Measurements from ENCODE around the gene KSR1. TPM values are rescaled to one million over a fixed set of nuclear protein-coding genes. Genes with fewer than 3 reads are reported as not detected.

The KSR1 gene
- total RNA-seq, 4 donors from 2014 or later, result 17.7 to 77.0 (median 34.6) TPM

DNA sequence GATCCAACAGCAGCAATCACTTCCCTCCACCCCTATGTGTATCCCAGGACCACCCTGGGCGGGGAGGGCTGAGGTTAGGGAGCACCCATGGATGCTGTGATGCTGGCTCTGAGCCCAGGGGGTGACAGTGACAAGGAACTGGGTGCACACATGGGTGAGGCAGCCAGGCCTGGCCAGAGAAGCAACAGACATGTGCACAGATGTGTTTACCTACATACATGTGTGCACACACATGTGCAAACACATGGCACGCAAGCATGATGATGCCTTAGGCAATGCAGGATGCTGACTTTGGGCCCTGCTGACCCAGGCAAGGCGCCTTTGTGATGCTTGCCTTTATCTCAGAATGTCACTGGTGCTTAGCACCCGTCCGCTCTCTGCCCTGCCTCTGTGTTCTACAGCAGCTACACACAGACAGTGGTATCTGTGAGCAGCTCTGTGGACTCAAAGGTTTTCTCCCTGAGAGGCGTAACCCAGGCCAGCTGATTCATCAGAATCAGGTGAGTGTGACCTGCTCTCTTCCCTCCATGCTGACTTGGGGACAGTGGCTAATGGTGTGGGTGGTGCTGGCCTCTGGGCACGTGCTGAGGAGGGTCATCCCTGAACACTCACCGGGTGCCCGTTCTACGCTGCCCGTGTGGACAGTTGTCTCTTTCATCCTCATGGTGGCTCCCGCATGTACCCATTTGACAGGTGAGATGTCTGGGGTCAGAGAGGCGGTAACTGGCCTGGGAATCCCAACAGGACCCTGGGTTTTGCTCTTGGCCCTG lies 38.5 kb upstream of the KSR1 start:
- Histone ChIP-seq H3K27me3 (no peaks in the 10 kb centered on the region), H3K36me3 (no peaks in the 10 kb centered on the region), H3K9me3 (no peaks in the 10 kb centered on the region), H3K4me1 (no peaks in the 10 kb centered on the region), H3K27ac (no peak overlapping the region), H3K4me3 (no peak overlapping the region)
- no peak for TF ChIP-seq POLR2A (IDR thresholded peaks at IDR 0.05)
- no peak for TF ChIP-seq CTCF (IDR thresholded peaks at IDR 0.05)
- DNase-seq, result no peak
- intact Hi-C loops (cut with DNase I; ENCODE audit: low total_unique reads), result no loop called here

DNA sequence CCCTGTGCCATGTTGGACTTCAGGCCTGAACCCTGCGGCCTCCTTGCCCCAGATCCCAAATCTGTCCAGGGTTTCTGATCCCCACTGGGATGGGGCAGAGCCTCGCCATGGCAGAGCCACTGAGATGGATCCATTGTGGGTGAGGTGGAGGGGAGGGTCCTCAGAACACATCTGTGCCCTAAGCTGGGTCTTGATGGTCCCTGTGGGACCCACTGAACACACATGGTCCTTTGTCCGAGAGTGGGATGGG lies 38.0 kb upstream of the KSR1 start:
- no peak overlapping the region for H3K27ac ChIP-seq
- TF ChIP-seq CTCF (IDR thresholded peaks at IDR 0.05) (no peak), POLR2A (IDR thresholded peaks at IDR 0.05) (no peak)
- no peak for DNase-seq
- no peaks in the 10 kb centered on the region for H3K27me3 ChIP-seq
- intact Hi-C loops (cut with DNase I; ENCODE audit: low total_unique reads), result no loop called here
- H3K4me1 ChIP-seq, result no peaks in the 10 kb centered on the region
- H3K9me3 ChIP-seq, result no peaks in the 10 kb centered on the region
- H3K4me3 ChIP-seq, result no peak overlapping the region
- H3K36me3 ChIP-seq, result no peaks in the 10 kb centered on the region

- Histone ChIP-seq H3K9me3 (no peaks in the 10 kb centered on the region), H3K4me1 (no peaks in the 10 kb centered on the region), H3K27me3 (no peaks in the 10 kb centered on the region), H3K4me3 (no peak overlapping the region), H3K27ac (no peak overlapping the region), H3K36me3 (no peaks in the 10 kb centered on the region)
- intact Hi-C loops (cut with DNase I; ENCODE audit: low total_unique reads), result no loop called here
- TF ChIP-seq POLR2A (IDR thresholded peaks at IDR 0.05) (no peak), CTCF (IDR thresholded peaks at IDR 0.05) (no peak)
- DNase-seq, result no peak
Measured at GRCh38 chr17:27419156-27419555, 37.1 kb upstream of the KSR1 start.

DNA sequence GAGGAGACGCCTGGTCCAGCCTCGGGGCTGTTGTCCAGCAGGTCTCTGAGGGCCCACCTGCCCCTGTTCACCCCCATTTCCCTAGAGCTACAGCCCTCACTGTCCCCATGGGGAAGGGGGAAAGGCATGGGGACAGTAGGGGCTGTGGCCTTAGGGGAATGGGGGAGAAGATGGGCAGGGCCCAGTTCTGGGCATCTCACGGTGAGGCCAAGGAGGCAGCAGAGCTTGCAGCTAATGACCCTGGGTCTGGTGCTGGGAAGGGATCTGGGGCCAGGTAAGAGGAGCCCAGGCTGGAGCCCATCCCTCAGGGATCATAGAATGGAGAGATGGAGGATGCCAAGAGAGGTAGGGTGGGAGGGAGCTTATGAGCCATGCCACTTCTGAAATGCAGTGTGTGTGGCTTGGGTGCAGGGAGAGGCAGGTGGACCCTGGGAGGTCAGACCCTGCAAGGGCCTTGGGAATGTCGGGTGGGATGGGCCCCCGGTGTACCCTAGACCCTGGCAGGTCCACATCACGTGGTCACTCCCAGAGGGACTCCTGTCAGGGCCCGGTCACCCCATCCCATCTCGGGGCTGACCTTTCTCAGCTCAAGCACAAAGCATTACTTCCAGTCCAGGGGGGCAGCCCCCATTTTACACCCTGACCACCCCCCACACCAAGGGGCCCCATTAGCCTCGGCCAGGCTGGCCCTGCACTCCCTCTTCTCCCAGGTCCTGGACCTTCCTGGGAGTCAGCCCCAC lies 35.9 kb upstream of the KSR1 start:
- intact Hi-C loops (cut with DNase I; ENCODE audit: low total_unique reads), result no loop called here
- no peak overlapping the region for H3K4me3 ChIP-seq
- H3K36me3 ChIP-seq, result no peaks in the 10 kb centered on the region

More for the DNA sequence above, 35.9 kb upstream of the KSR1 start:
- TF ChIP-seq POLR2A (IDR thresholded peaks at IDR 0.05), result no peak
- no peak for TF ChIP-seq CTCF (IDR thresholded peaks at IDR 0.05)
- H3K27ac ChIP-seq, result no peak overlapping the region
- no peaks in the 10 kb centered on the region for H3K4me1 ChIP-seq
- no peaks in the 10 kb centered on the region for H3K27me3 ChIP-seq
- DNase-seq, result no peak
- no peaks in the 10 kb centered on the region for H3K9me3 ChIP-seq

Data from uterus (tissue), 4 donors.